ENCODE data around the gene GUCY1A1. TPM values are rescaled to one million over a fixed set of nuclear protein-coding genes. Genes with fewer than 3 reads are reported as not detected.
A peak's percentile ranks its signal among the peaks of the same experiment; 100 is the strongest.

The GUCY1A1 gene
- 10 to 100 TPM in 2 of 3 donors, 1 to 10 TPM in 1; 8.2 to 75.8 (median 57.0) TPM for total RNA-seq

DNA sequence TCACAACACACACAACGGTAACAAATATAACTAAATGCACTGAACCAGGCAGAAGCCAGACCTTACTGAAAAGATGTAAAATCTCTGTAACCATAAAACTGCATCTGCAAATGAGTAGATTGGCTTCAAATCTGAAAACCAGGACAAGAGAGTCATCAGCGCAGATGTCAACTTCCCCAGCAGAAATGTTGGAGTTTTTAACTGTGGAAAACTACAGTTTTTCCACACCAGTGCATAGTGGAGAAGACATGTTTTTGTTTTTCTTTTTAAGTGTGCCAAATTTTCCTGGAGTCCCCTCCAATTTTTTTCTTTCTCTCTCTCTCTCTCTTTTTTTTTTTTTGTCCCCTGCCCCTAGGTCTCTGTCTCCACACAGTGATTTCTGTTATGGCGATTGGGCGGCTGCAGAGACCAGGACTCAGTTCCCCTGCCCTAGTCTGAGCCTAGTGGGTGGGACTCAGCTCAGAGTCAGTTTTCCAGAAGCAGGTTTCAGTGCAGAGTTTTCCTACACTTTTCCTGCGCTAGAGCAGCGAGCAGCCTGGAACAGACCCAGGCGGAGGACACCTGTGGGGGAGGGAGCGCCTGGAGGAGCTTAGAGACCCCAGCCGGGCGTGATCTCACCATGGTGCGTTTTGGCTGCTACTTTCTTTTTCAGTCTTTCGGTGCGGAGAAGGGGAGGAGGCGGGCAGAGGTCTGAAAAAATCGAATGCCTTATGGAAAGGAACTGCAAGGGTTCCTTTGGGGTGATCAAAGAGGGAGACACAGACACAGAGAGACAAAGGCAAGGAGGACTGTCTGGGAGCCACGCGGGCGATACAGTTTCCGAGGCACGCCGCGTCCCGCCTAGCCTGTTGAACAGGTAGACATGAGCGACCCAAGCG lies at the start of gene GUCY1A1:
TSS of gene GUCY1A1 (plus strand) at position 505 of the 878 bp plus-strand sequence. CDS start 30,020 bp downstream, outside the sequence.
- DNase-seq (ENCODE audit: low spot score in 2 of 2): peak in 1 of 2 donors; percentile 27
- no peaks in the 10 kb centered on the region for H3K27me3 ChIP-seq
- peak within 1 kb of the TSS; percentile 60 to 81 (median 66) for H3K4me3 ChIP-seq
- no peaks in the 10 kb centered on the region for H3K36me3 ChIP-seq
- no peak for TF ChIP-seq POLR2AphosphoS5 (IDR thresholded peaks at IDR 0.05)
- no peak for TF ChIP-seq POLR2A (IDR thresholded peaks at IDR 0.05)
- TF ChIP-seq, protein P1, sequence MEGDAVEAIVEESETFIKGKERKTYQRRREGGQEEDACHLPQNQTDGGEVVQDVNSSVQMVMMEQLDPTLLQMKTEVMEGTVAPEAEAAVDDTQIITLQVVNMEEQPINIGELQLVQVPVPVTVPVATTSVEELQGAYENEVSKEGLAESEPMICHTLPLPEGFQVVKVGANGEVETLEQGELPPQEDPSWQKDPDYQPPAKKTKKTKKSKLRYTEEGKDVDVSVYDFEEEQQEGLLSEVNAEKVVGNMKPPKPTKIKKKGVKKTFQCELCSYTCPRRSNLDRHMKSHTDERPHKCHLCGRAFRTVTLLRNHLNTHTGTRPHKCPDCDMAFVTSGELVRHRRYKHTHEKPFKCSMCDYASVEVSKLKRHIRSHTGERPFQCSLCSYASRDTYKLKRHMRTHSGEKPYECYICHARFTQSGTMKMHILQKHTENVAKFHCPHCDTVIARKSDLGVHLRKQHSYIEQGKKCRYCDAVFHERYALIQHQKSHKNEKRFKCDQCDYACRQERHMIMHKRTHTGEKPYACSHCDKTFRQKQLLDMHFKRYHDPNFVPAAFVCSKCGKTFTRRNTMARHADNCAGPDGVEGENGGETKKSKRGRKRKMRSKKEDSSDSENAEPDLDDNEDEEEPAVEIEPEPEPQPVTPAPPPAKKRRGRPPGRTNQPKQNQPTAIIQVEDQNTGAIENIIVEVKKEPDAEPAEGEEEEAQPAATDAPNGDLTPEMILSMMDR (IDR thresholded peaks at IDR 0.05): no peak
- H3K4me1 ChIP-seq: no peaks in the 10 kb centered on the region
- intact Hi-C loops (cut with DNase I; ENCODE audit: low total_unique reads): no loop called here
- no peaks in the 10 kb centered on the region for H3K9me3 ChIP-seq
- peak within 1 kb of the TSS; percentile 85 to 95 for H3K27ac ChIP-seq

DNA sequence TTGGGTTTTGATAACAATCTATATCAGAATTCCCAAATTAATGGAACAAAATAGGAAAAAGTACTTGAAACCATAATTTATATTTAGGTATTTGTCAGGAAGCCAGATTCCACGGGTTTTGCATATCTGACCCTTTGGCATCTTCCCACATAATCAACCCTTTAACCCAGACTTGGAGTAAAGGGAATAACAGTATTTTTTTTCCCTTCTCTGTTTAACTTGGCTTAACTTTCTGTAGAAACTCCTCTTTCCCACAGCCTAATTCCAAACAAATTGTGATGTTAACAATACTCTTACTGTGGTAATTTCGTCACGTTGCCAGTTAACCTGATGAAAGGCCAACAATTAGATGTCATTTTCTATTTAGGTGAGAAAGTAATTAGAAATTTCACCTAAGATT lies 49.4 kb upstream of the GUCY1A1 start:
- no peaks in the 10 kb centered on the region for H3K9me3 ChIP-seq
- H3K36me3 ChIP-seq: no peaks in the 10 kb centered on the region
- H3K4me3 ChIP-seq: no peak overlapping the region
- H3K27ac ChIP-seq: peak overlapping the region; percentile 22 to 51
- DNase-seq (ENCODE audit: low spot score in 2 of 2): no peak
- H3K27me3 ChIP-seq: no peaks in the 10 kb centered on the region
- peaks cover 0 to 3% of the 10 kb centered on the region in 2 donors for H3K4me1 ChIP-seq
- TF ChIP-seq, protein P1 (IDR thresholded peaks at IDR 0.05): no peak
- no peak for TF ChIP-seq POLR2A (IDR thresholded peaks at IDR 0.05)
- no peak for TF ChIP-seq POLR2AphosphoS5 (IDR thresholded peaks at IDR 0.05)
- intact Hi-C loops (cut with DNase I; ENCODE audit: low total_unique reads): no loop called here

- peaks cover 0 to 3% of the 10 kb centered on the region in 2 donors for H3K4me1 ChIP-seq
- no peak overlapping the region for H3K4me3 ChIP-seq
- H3K9me3 ChIP-seq: no peaks in the 10 kb centered on the region
- H3K27ac ChIP-seq: peak overlapping the region in 1 of 2 donors; percentile 51
- H3K27me3 ChIP-seq: no peaks in the 10 kb centered on the region
- H3K36me3 ChIP-seq: no peaks in the 10 kb centered on the region
- no peak for DNase-seq (ENCODE audit: low spot score in 2 of 2)
- intact Hi-C loops (cut with DNase I; ENCODE audit: low total_unique reads): no loop called here
- TF ChIP-seq, protein P1 (IDR thresholded peaks at IDR 0.05): no peak
- TF ChIP-seq POLR2A (IDR thresholded peaks at IDR 0.05) (no peak), POLR2AphosphoS5 (IDR thresholded peaks at IDR 0.05) (no peak)
Measured at GRCh38 chr4:155618183-155618838, 48.3 kb upstream of the GUCY1A1 start.

GRCh38 chr4:155620637-155621036 lies 46.0 kb upstream of the GUCY1A1 start:
- Histone ChIP-seq H3K4me1 (peaks cover 0 to 3% of the 10 kb centered on the region in 2 donors), H3K36me3 (no peaks in the 10 kb centered on the region), H3K27ac (no peak overlapping the region), H3K9me3 (no peaks in the 10 kb centered on the region), H3K4me3 (no peak overlapping the region), H3K27me3 (no peaks in the 10 kb centered on the region)
- intact Hi-C loops (cut with DNase I; ENCODE audit: low total_unique reads): no loop called here
- no peak for DNase-seq (ENCODE audit: low spot score in 2 of 2)
- TF ChIP-seq POLR2AphosphoS5 (IDR thresholded peaks at IDR 0.05): no peak
- TF ChIP-seq, protein P1 (IDR thresholded peaks at IDR 0.05): no peak
- TF ChIP-seq POLR2A (IDR thresholded peaks at IDR 0.05): no peak

- TF ChIP-seq POLR2AphosphoS5 (IDR thresholded peaks at IDR 0.05) (no peak), POLR2A (IDR thresholded peaks at IDR 0.05) (no peak)
- TF ChIP-seq, protein P1 (IDR thresholded peaks at IDR 0.05): no peak
- Histone ChIP-seq H3K4me3 (no peak overlapping the region), H3K9me3 (no peaks in the 10 kb centered on the region), H3K27me3 (no peaks in the 10 kb centered on the region), H3K36me3 (no peaks in the 10 kb centered on the region), H3K27ac (no peak overlapping the region), H3K4me1 (no peaks in the 10 kb centered on the region)
- DNase-seq (ENCODE audit: low spot score in 2 of 2): no peak
- intact Hi-C loops (cut with DNase I; ENCODE audit: low total_unique reads): no loop called here
Measured at GRCh38 chr4:155624478-155624877, 42.2 kb upstream of the GUCY1A1 start.
